WTC11 (cell line): Measurements from ENCODE around the gene GLI2.

Source experiments
- AFF4 ChIP-seq: sonication (generic); formaldehyde crosslinking; IDR thresholded peaks from 2 replicates; pipeline ENCODE4 v1.8.1; 2023; ENCODE audit warnings: mild to moderate bottlenecking, missing genetic modification reagents, borderline replicate concordance
- ATF3 ChIP-seq: sonication (generic); formaldehyde crosslinking; conservative IDR thresholded peaks from 2 replicates; pipeline ENCODE4 v1.8.1; 2022; ENCODE audit warnings: mild to moderate bottlenecking, missing genetic modification reagents
- CTCF ChIP-seq: fragments of 200-600 bp; IDR thresholded peaks from 2 replicates; pipeline ENCODE4 v1.8.0; 2022; ENCODE audit warnings: antibody characterized with exemption
- E2F5 ChIP-seq: sonication (generic); formaldehyde crosslinking; IDR thresholded peaks from 2 replicates; pipeline ENCODE4 v1.8.1; 2022; ENCODE audit warnings: mild to moderate bottlenecking, moderate library complexity, missing genetic modification reagents
- ELF4 ChIP-seq: sonication (generic); formaldehyde crosslinking; IDR thresholded peaks from 2 replicates; pipeline ENCODE4 v1.8.1; 2022; ENCODE audit warnings: low read depth, mild to moderate bottlenecking, moderate library complexity, missing genetic modification reagents
- KAT7 ChIP-seq: sonication (generic); formaldehyde crosslinking; IDR thresholded peaks from 2 replicates; pipeline ENCODE4 v1.8.1; 2023; ENCODE audit warnings: missing genetic modification reagents, mild to moderate bottlenecking, borderline replicate concordance
- MAX ChIP-seq: sonication (generic); formaldehyde crosslinking; IDR thresholded peaks from 2 replicates; pipeline ENCODE4 v1.8.0; 2022; ENCODE audit warnings: mild to moderate bottlenecking, missing genetic modification reagents
- NFYB ChIP-seq: sonication (generic); formaldehyde crosslinking; conservative IDR thresholded peaks from 2 replicates; pipeline ENCODE4 v1.8.0; 2022; ENCODE audit warnings: low read depth, missing genetic modification reagents
- NR2C2 ChIP-seq: sonication (generic); formaldehyde crosslinking; IDR thresholded peaks from 2 replicates; pipeline ENCODE4 v1.8.0; 2022; ENCODE audit warnings: mild to moderate bottlenecking, missing genetic modification reagents
- SOX15 ChIP-seq: fragments of 250-450 bp; sonication (Bioruptor Pico); IDR thresholded peaks from 2 replicates; pipeline ENCODE4 v1.9.0; 2021; ENCODE audit warnings: mild to moderate bottlenecking
- TCF7 ChIP-seq: sonication (generic); formaldehyde crosslinking; IDR thresholded peaks from 2 replicates; pipeline ENCODE4 v1.8.0; 2022; ENCODE audit warnings: mild to moderate bottlenecking, low read depth, missing genetic modification reagents, moderate library complexity
- USF2 ChIP-seq: sonication (generic); formaldehyde crosslinking; IDR thresholded peaks from 2 replicates; pipeline ENCODE4 v1.8.1; 2023; ENCODE audit warnings: mild to moderate bottlenecking, missing genetic modification reagents, moderate library complexity
- ZBTB43 ChIP-seq: sonication (generic); formaldehyde crosslinking; IDR thresholded peaks from 2 replicates; pipeline ENCODE4 v1.8.1; 2023; ENCODE audit warnings: mild to moderate bottlenecking, missing genetic modification reagents
- ZNF416 ChIP-seq: fragments of 250-450 bp; sonication (Bioruptor Pico); IDR thresholded peaks from 2 replicates; pipeline ENCODE4 v1.9.0; 2021; ENCODE audit warnings: mild to moderate bottlenecking, inconsistent platforms

GRCh38 chr2:120765678-120766469 lies 30.2 kb downstream of the GLI2 start:
- TF ChIP-seq KAT7 (CRISPR knock-in tag): no peak
- TF ChIP-seq MAX: no peak
- no peak for TF ChIP-seq ATF3
- no peak for TF ChIP-seq NFYB (CRISPR knock-in tag)
- TF ChIP-seq USF2 (CRISPR knock-in tag): no peak
- TF ChIP-seq ELF4 (CRISPR knock-in tag): no peak
- no peak for TF ChIP-seq NR2C2 (CRISPR knock-in tag)
- TF ChIP-seq E2F5 (CRISPR knock-in tag): no peak
- TF ChIP-seq CTCF: no peak
- TF ChIP-seq ZBTB43 (CRISPR knock-in tag): no peak
- TF ChIP-seq SOX15: no peak
- TF ChIP-seq ZNF416 (CRISPR knock-in tag): no peak
- TF ChIP-seq AFF4: no peak
- no peak for TF ChIP-seq TCF7
